CD4-positive, alpha-beta T cell (primary cell): ENCODE data around the gene CYP1A1. TPM values are rescaled to one million over a fixed set of nuclear protein-coding genes. Genes with fewer than 3 reads are reported as not detected.
"Not testable (repeated sequence)": the region's sequence is repeated elsewhere in the genome, so short reads cannot be mapped to it uniquely, and the experiment has no call there.

Experiments used
- ATAC-seq: fragments of 200-7000 bp; cut with Tn5 transposase; one replicate; pipeline ENCODE4 v1.10.0; 2022; ENCODE audit warnings: mild to moderate bottlenecking; ENCODE audit not compliant: poor library complexity
- CTCF ChIA-PET: fragments of 350-600 bp; sonication (Branson Sonifier 250); formaldehyde crosslinking; loops from one replicate; lab custom pipeline; 2021; ENCODE audit warnings: antibody characterized with exemption, inconsistent platforms; lab: Charles Lee
- POLR2A ChIA-PET: fragments of 350-600 bp; sonication (Branson Sonifier 250); formaldehyde crosslinking; loops from one replicate; lab custom pipeline; 2021; ENCODE audit warnings: antibody characterized with exemption, inconsistent platforms; lab: Charles Lee
- DNase-seq, 14 experiments: peaks; one replicate each; pipeline ENCODE4 v3.0.0-alpha.2; 2013 to 2020; ENCODE audit warnings: mixed read lengths in 2 of 14
- H3K27ac ChIP-seq, 2 donors: one replicate each; pipeline versions ENCODE4 v1.5.1 to v1.7.0; 2013; ENCODE audit warnings: low read length in 2 of 2, low read depth in 1 of 2, mild to moderate bottlenecking in 1 of 2
- H3K27me3 ChIP-seq, 2 experiments: 1 replicate in 1 of 2; 2 replicates in 1 of 2; pipeline versions ENCODE4 v1.6.1 to v1.7.0; 2013; ENCODE audit warnings: low read length in 2 of 2, control low read depth in 1 of 2, mild to moderate bottlenecking in 1 of 2, moderate library complexity in 1 of 2; ENCODE audit not compliant: insufficient read depth in 2 of 2, control insufficient read depth in 1 of 2
- H3K36me3 ChIP-seq: one replicate; pipeline ENCODE4 v1.6.1; 2013; ENCODE audit warnings: low read length, control low read depth; ENCODE audit not compliant: insufficient read depth
- H3K4me1 ChIP-seq: one replicate; pipeline ENCODE4 v1.6.1; 2013; ENCODE audit warnings: low read length, control low read depth; ENCODE audit not compliant: insufficient read depth
- H3K4me3 ChIP-seq: one replicate; pipeline ENCODE4 v1.5.1; 2013; ENCODE audit warnings: mild to moderate bottlenecking, low read length, moderate library complexity
- H3K9me3 ChIP-seq, 2 experiments: 1 replicate in 1 of 2; 2 replicates in 1 of 2; pipeline versions ENCODE4 v1.6.1 to v1.7.0; 2013; ENCODE audit warnings: low read length in 2 of 2, mild to moderate bottlenecking in 2 of 2, control low read depth in 1 of 2, moderate library complexity in 1 of 2; ENCODE audit not compliant: control insufficient read depth in 1 of 2, insufficient read depth in 1 of 2
- H3K27ac Mint-ChIP-seq: one replicate; pipeline ENCODE4 v1.8.0; 2020; ENCODE audit warnings: mixed read lengths
- H3K27me3 Mint-ChIP-seq: one replicate; pipeline ENCODE4 v1.8.0; 2021; ENCODE audit warnings: mixed read lengths
- H3K36me3 Mint-ChIP-seq: one replicate; pipeline ENCODE4 v1.8.0; 2021; ENCODE audit warnings: low read depth, mixed read lengths
- H3K4me1 Mint-ChIP-seq: one replicate; pipeline ENCODE4 v1.8.0; 2021; ENCODE audit warnings: low read depth, mixed read lengths
- H3K4me3 Mint-ChIP-seq: one replicate; pipeline ENCODE4 v1.8.0; 2020; ENCODE audit warnings: mild to moderate bottlenecking, mixed read lengths
- H3K9me3 Mint-ChIP-seq: one replicate; pipeline ENCODE4 v1.8.0; 2020; ENCODE audit warnings: mixed read lengths
- intact Hi-C, 2 experiments: fragments of 100-400 bp; cut with DNase I in 1 of 2; cut with micrococcal nuclease in 1 of 2; formaldehyde crosslinking; loops; one replicate each; pipeline versions ENCODE4 v1.15.1 to v1.9.0; 2023 to 2025; cut with DNase I, micrococcal nuclease
- total RNA-seq, 174 experiments: library from RNA in 2 of 174; stranded (reverse) in 2 of 174; gene quantifications; one replicate each; pipeline ENCODE4 v1.2.3 and lab custom pipeline; 2021 to 2026
- TF ChIP-seq, protein P1 (sequence below): fragments of 200-600 bp; IDR thresholded peaks from one replicate; pipeline ENCODE4 v1.8.0; 2022; ENCODE audit warnings: antibody characterized with exemption, mild to moderate bottlenecking

CYP1A1 gene
- total RNA-seq, 2 experiments from 2014 or later = not detected

DNA sequence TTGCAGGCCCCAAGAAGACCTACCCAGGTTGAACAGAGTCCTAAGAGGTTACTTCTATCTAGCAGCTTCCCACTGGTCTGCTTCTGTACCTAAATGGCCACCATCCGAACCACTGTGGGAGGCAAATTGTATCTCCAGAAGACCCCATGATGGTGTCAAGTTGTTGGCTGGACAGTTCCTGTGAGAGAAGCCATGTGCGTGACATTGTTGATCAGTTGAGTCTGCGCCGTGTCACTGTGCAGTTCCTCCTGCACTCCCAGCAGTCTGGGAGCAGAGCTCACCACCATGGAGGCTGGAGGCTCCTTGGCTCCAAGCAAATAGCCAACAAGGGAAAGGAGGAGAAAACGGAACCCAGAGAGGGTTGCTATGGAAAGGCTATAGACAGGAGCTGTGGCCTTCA, 7.5 kb upstream of the CYP1A1 start:
- no peak for DNase-seq
- Mint-ChIP-seq H3K27me3 (peaks cover 37% of the 10 kb centered on the region), H3K36me3 (no peaks in the 10 kb centered on the region), H3K4me3 (no peak overlapping the region), H3K27ac (no peak overlapping the region), H3K9me3 (no peaks in the 10 kb centered on the region), H3K4me1 (no peaks in the 10 kb centered on the region)
- H3K4me1 ChIP-seq = no peaks in the 10 kb centered on the region
- H3K4me3 ChIP-seq = no peak overlapping the region
- H3K27me3 ChIP-seq = peaks cover 9 to 18% of the 10 kb centered on the region in 2 experiments
- CTCF ChIA-PET = no interaction called here
- TF ChIP-seq, protein P1, sequence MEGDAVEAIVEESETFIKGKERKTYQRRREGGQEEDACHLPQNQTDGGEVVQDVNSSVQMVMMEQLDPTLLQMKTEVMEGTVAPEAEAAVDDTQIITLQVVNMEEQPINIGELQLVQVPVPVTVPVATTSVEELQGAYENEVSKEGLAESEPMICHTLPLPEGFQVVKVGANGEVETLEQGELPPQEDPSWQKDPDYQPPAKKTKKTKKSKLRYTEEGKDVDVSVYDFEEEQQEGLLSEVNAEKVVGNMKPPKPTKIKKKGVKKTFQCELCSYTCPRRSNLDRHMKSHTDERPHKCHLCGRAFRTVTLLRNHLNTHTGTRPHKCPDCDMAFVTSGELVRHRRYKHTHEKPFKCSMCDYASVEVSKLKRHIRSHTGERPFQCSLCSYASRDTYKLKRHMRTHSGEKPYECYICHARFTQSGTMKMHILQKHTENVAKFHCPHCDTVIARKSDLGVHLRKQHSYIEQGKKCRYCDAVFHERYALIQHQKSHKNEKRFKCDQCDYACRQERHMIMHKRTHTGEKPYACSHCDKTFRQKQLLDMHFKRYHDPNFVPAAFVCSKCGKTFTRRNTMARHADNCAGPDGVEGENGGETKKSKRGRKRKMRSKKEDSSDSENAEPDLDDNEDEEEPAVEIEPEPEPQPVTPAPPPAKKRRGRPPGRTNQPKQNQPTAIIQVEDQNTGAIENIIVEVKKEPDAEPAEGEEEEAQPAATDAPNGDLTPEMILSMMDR = no peak
- H3K27ac ChIP-seq = no peak overlapping the region
- no peak for ATAC-seq
- H3K36me3 ChIP-seq = no peaks in the 10 kb centered on the region
- intact Hi-C loops = no loop called here
- POLR2A ChIA-PET = interaction anchor here (0.6 kb wide), 1 partner anchor 14 kb away, joined by 3 read pairs; no protein-coding TSS in a partner anchor
- no peaks in the 10 kb centered on the region for H3K9me3 ChIP-seq

DNA sequence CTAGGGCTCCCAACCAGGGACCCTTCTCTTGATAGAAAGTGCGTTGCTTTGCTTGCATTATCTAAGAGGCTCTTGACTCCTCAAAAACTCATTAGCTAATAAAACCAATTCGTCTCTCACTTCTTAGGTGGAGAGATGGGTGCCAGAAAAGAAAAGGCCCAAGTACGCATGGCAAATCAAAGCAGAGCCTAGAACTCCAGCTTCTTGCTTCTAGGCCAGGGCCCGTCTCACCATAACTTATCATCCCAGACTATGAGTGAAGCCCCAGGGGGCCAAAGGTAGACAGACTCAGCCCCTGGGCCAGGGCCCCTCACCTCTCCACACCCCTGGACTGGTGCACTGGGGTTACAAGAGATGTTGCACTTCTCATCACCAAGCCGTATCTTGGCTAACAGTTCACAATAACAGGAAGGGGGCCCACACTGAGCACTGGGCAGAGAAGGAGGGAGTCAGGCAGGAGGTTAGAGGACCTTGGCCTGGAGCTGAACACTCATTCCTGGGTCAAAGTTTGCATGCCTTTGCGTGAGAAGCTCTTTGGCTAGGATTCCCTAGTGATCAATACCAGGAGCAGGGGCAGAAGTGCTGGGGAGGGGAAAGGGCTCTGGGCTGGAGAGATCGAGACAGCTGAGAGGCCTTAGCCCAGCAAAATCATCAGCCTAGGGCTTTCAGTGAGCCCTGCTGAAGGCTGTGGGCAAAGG, 5.4 kb upstream of the CYP1A1 start:
- TF ChIP-seq, protein P1 = no peak
- H3K27me3 ChIP-seq = peaks cover 9 to 18% of the 10 kb centered on the region in 2 experiments
- Mint-ChIP-seq H3K4me3 (no peak overlapping the region), H3K4me1 (no peaks in the 10 kb centered on the region), H3K27me3 (peaks cover 33% of the 10 kb centered on the region), H3K36me3 (no peaks in the 10 kb centered on the region), H3K27ac (no peak overlapping the region), H3K9me3 (no peaks in the 10 kb centered on the region)
- no peaks in the 10 kb centered on the region for H3K9me3 ChIP-seq
- no peaks in the 10 kb centered on the region for H3K36me3 ChIP-seq
- ATAC-seq = no peak
- peaks cover 13% of the 10 kb centered on the region for H3K4me1 ChIP-seq
- CTCF ChIA-PET = no interaction called here
- POLR2A ChIA-PET = no interaction called here
- no peak for DNase-seq
- H3K27ac ChIP-seq = no peak overlapping the region
- intact Hi-C loops = no loop called here
- no peak overlapping the region for H3K4me3 ChIP-seq

DNA sequence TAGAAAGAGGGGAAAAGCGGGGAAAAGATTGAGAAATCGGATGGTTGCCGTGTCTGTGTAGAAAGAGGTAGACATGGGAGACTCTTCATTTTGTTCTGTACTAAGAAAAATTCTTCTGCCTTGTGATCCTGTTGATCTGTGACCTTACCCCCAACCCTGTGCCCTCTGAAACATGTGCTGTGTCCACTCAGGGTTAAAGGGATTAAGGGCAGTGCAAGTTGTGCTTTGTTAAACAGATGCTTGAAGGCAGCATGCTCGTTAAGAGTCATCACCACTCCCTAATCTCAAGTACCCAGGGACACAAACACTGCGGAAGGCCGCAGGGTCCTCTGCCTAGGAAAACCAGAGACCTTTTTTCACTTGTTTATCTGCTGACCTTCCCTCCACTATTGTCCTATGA, 4.0 kb upstream of the CYP1A1 start:
- H3K36me3 Mint-ChIP-seq, H3K4me3 ChIP-seq, H3K36me3 ChIP-seq, H3K27ac ChIP-seq, H3K4me3 Mint-ChIP-seq, H3K9me3 ChIP-seq, DNase-seq, POLR2A ChIA-PET, H3K9me3 Mint-ChIP-seq, ATAC-seq, intact Hi-C loops, CTCF ChIA-PET, H3K4me1 Mint-ChIP-seq, H3K27ac Mint-ChIP-seq: not testable (repeated sequence)
- peaks cover 15% of the 10 kb centered on the region for H3K4me1 ChIP-seq
- peaks cover 9 to 13% of the 10 kb centered on the region in 2 experiments for H3K27me3 ChIP-seq
- H3K27me3 Mint-ChIP-seq = peaks cover 27% of the 10 kb centered on the region

DNA sequence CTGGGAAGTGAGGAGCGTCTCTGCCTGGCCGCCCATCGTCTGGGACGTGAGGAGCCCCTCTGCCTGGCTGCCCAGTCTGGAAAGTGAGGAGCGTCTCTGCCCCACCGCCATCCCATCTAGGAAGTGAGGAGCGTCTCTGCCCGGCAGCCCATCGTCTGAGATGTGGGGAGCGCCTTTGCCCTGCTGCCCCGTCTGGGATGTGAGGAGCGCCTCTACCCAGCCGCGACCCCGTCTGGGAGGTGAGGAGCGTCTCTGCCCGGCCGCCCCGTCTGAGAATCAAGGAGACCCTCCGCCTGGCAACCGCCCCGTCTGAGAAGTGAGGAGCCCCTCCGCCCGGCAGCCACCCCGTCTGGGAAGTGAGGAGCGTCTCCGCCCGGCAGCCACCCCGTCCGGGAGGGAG, 3.4 kb upstream of the CYP1A1 start:
- H3K9me3 Mint-ChIP-seq, H3K4me3 Mint-ChIP-seq, DNase-seq, H3K27ac ChIP-seq, POLR2A ChIA-PET, H3K9me3 ChIP-seq, ATAC-seq, H3K27ac Mint-ChIP-seq, H3K4me1 Mint-ChIP-seq, CTCF ChIA-PET, H3K36me3 Mint-ChIP-seq, H3K36me3 ChIP-seq, intact Hi-C loops, H3K4me3 ChIP-seq: not testable (repeated sequence)
- H3K27me3 Mint-ChIP-seq = peaks cover 23% of the 10 kb centered on the region
- Histone ChIP-seq H3K27me3 (peaks cover 9 to 13% of the 10 kb centered on the region in 2 experiments), H3K4me1 (peaks cover 15% of the 10 kb centered on the region)
